Measurements from ENCODE around the gene KIF6.
"Not testable (repeated sequence)": the region's sequence is repeated elsewhere in the genome, so short reads cannot be mapped to it uniquely, and the experiment has no call there.

KIF6 gene

DNA sequence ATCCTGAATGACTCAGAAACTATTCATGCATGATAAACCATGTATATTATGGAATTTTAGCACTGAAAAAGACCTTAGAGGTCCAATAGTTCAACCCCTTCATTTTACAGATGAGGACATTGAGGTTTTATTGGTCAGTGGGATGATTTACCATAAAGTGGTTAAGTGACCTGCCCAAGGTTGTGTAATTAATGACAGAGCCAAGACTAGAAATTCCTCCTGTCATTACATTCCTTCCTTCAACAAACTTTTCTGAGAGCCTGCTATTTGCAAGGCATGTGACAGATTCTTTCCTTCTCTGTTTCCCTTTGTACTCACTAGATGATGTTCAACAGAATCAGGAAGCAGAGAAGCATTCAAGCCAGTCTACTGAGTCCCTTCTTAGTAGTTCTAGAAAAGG, 232.0 kb downstream of the KIF6 start:
- no peak for DNase-seq

DNA sequence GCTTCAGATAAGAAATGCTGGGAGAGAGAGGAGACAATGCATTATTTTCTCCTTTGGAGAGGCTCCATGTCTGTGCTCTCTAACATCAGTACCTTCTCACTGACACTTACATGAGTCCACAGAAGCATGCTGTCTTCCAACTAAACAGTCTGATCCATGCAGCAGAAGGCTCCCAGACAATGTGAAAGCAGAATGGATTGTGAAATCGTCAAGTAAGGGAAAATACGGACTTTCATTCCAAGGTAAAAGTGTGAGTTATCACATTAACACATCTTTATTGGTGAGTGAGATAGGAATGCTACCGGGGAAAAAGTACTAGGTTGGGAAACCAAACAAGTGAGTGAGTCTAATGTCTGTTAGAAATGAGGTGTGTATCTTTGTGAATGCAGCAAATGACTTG, 235.1 kb downstream of the KIF6 start:
- DNase-seq = no peak

DNA sequence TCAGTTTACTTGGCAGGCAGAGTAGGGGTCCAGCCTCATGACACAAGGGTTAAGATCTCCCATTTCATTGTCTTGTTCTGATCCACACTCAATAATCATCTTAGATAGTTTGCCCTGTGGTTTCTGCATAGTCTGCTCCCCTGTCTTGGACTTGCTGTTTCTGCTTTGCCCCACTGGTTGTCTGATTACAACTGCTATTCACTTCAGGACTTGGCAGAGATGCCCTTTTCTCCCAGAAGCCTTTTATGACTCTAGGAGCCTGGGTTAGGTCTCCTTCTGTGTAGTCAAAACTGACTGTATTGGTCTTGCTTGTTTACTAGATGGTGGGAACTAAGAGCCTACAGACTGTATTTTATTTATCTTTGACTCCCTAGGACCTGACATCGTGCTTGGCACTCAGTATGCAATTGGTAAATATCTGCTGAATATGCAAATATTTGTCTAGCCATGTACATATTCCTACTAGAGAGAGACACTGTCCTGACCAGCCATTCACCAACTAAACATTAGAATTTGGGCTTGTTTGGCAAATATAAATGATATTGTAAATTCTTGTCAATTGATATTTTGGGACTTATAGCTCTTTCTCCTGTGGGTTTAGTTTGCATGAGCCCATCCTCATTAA, 236.8 kb downstream of the KIF6 start:
- no peak for DNase-seq

DNA sequence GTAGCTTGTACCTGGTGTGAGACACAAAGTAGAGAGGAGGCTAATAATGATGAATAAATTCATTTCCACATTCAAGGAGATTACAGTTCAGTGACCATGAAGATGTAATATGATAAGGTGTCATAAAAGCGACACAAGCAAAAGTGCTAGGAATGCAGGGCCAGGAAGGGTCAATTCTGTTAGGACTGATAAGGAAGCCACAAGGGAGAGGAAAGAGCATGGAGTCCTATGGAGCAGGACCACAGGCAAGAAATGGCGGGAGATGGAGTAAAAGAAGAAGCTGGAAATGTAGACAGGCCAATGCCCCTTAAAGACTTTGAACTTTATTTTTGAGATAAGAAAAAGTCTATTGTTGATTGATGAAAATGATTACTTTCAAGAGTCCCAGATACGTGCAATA, 240.9 kb downstream of the KIF6 start:
- DNase-seq = no peak

DNA sequence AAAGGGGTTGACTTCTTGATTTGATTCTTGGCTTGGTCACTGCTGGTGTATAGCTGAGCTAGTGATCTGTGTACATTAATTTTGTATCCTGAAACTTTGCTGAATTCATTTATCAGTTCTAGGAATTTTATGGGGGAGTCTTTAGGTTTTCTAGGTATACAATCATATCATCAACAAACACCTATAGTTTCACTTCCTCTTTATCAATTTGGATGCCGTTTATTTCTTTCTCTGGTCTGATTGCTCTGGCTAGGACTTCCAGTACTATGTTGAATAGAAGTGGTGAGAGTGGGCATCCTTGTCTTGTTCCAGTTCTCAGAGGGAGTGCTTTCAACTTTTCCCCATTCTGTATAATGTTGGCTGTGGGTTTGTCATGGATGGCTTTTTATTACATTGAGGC, 245.4 kb downstream of the KIF6 start:
- DNase-seq = not testable (repeated sequence)

DNA sequence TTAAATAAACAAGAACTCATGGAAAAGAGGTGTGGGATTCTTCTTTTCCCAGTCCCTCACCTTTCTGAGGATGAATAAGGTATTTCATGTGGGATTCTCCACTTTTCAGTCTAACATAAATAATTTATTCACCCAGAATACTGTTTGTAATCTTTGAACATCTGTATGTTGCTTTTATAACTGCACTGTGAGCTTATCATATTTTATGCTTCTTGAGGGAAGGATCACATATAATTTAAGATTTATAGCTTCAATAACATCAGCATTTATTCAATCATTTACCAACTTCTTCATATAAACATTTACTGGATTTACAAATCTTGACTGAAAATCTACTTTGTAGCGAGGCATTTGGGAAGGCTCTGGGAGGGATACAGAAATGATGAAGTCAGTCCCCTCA, 248.5 kb downstream of the KIF6 start:
- no peak for DNase-seq

DNA sequence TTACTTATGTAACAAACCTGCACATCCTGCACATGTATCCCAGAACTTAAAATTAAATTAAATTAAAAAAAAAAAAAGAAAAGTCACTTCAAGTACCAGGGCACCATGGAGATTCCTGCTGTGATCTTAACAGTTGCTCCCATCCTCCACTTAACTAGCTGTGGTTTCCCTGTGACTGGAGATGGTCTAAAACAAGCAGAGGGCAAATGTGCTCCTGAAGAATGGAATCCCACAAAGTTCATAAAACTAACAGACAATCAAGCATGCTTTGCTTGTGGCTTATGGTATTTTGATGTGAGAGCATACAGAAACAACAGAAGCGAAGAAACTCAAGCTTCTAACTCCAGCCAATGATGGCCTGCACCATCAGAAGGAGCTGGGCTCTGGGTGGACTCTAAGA, 249.1 kb downstream of the KIF6 start:
- no peak for DNase-seq

DNA sequence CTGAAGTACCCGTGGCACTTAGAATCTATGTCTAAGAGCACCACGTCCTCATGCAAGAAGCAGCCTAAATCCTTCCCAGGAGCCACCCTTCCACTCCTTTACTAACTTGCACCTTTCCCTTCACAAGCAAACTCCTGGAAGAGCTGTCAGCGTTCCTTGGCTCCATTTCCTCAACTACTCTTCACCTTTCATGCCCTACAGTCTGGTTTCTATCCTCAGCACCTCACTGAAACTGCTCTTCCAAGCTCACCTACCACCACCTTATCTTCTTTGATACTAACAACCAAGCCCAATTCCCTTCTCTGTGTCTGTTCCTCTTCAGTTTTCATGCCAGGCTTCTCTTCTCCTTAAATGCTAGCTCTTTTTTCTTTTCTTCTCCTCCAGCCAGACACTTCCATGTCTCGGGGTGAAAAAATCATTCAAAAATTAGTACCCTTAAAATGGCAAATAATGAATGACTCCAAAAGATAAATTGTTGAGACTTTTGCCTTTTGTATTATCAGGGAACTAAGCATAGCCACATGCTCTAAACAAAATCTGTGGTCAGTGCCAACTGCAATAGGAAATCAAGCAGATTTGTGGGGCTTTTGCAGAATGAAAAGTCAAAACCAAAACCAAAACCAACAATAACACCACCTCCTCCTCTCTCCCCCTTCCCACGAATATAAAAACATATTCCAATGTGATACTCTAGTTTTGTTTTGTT, 253.1 kb downstream of the KIF6 start:
- DNase-seq = no peak

DNA sequence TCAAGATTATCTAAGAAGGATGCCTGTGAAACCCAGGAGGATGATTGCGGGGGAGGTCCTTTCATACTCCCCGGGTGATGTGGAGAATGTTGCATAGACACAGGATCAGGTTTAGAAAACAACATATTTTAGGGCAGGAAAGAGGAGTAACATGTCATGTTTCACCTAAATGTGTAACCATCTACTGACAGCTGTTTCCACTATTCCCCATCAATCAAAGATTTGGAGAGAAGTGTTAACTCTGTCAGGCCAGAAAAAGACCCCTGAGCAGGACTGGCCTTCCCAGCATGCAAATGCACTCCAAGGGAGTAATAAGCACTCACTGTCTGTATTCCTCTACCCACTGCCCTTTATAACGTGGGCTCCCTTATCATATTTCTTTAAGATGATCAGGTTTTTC, 254.7 kb downstream of the KIF6 start:
- DNase-seq = no peak

DNA sequence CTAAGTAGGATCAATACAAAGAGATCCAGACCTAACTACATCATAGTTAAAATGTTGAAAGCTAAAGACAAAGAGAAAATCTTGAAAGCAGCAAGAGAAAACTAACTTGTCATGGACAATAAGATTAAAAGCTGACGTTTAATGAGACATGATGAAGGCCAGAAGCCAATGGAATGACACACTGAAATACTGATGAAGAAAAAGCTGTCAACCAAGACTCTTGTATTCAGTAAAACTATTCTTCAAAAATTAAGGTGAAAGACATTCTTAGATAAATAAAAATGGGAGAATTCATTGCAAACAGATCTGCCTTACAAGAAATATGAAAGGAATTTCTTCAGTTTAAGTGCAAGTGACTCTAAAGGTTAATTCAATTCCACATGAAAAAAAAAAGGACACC, 256.8 kb downstream of the KIF6 start:
- DNase-seq = no peak

DNA sequence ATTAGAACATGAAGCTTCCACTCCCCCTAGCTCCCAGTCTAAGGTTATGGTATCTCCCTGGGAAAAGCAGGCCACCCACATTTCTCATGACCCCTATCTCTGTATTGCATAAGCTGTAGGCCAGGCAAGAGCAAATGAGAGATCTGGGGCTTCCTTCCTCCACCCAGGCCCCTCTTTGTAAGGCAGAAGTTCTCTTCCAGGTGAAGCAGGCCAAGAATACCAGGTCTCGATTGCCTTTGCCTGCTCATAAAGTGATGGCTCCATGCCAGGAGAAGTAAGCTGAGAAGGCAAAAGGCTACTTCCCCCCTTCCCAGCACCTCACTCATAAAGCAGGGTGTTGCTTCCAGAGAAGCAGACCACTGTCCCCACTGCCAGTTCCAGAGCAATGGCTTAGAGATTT, 258.6 kb downstream of the KIF6 start:
- DNase-seq = no peak

DNA sequence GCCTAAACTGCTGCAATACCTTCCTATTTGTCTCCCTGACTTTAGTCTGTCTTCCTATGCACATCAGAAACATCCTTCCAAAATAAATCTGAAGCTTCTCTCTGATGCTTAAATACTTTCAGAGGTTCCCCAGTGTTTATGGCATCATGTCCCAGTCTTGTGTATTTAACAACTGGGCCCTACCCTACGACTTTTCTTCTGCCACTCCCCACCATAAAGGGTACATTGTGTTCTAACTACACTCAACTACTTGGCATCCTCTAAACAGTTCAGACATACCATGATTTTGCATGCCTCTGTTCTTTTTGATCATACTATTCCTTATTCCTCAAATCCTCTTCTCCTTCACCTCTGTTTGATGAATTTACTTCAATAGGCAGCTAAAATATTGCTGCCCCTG, 259.7 kb downstream of the KIF6 start:
- DNase-seq = no peak

DNA sequence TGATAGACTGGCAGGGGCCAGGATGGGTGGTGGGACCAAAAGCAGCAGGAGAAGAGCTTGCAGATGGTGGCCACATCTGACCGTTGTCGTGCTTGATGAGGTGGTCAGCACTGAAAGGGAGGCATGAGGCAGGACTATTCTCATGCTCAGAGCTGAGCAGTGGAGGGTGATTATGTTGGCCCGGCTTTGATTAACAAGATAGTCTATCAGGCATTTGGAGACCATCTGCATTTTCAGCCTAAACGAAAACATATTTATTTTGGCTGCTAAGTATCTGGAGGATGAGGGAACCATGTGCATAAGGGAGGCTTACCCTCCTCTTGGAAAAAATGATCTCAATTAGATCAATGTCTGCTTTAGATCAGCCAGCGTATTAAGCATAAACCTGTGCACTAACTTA, 261.1 kb downstream of the KIF6 start:
- no peak for DNase-seq

DNA sequence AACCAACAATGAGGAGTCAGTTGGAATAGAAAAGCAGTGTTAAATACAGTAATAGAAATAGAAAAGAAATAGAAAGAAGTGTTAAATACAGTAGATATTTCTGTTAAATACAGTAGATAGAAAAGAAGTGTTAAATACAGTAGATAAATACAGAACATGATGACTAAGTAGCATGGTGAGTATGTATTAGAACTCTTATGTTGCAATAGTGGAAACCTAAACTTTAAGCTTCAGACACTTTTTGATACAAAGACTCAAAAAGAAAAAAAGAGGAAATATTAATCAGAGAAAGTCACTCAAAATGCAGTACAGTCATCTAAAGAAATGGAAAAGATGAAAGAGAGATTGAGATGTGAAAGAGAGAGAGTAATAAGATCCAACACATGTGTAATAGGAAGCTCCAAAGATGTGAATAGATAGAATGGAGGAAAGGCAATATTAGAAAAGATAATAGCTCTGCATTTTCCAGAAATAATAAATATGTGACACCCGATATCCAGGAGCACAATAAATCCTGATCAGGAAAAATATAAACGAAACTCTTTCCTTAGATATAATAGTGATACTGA, 271.2 kb downstream of the KIF6 start:
- no peak for DNase-seq

DNA sequence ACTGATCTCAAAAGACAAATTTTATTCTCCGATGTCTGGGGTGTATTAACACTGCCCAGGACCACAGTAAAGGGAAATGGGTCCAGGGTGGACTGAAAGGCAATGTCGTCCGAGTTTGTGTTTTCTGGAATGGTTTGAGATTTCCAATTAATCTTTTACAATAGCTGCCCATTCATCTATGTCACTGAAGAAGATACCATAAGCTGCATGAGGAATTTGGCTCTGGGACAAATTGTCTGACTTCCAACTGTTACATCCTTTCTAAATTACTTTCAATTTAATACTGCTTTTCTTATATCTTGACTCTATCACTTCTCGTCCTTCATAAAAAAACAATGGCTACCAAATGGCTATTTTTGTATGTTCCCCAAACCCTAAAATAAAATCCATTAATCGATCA, 272.0 kb downstream of the KIF6 start:
- no peak for DNase-seq

DNA sequence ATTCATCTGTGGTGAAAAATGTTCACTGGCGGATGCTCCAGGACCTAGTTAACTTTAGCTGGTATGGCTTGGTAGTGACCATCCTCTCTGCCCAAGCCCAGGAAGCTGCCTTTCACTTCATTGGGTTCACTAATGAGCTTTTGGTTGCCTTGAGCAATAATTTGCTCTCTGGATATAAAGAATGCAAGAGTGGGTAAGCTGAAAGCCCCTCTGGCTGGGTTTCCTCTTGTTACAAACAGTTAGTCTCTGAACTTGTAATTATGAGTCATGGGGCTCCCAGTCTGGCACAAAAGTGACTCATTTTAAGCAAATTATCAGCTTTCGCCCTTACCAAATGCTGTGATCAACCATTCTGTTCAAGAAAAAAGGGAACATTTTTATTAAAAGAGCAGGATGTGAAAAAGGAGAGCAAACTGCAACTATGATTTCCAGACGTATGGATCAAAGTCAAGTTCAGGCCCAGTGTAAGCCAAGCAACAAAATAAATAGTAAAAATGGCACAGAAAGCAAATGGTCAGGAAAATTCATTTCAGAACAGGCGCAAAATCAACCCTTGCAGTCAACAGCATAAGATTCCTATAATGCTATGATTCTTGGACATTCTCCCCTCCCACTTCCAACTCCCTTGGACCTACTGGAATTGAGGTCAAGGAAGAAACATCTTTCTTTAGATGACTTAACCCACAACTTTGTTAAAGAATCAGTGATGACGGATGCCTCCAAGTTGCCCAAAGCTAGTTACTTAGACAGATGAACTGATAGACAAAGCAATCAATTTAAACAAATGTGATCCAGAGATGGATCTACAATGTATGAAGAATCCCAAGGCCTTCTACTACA, 272.7 kb downstream of the KIF6 start:
- no peak for DNase-seq

DNA sequence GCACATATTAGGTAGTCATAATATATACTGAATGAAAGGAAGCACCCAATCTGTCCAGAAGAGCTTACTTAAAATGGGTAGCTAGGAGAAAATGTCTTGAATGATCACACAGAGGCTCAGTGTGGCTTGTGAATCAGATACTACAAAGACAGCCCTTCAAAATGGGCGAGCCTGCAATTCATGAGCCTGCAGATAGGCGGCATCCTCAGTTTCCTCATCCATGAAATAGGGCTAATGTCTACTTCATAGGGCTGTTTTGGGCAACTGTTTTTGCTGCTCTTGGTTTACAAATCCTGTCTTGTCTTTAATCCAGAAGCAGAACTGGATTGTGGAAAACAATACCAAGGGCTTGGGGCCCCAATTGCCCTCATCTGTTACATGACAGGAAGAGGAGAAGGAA, 273.4 kb downstream of the KIF6 start:
- DNase-seq = no peak

DNA sequence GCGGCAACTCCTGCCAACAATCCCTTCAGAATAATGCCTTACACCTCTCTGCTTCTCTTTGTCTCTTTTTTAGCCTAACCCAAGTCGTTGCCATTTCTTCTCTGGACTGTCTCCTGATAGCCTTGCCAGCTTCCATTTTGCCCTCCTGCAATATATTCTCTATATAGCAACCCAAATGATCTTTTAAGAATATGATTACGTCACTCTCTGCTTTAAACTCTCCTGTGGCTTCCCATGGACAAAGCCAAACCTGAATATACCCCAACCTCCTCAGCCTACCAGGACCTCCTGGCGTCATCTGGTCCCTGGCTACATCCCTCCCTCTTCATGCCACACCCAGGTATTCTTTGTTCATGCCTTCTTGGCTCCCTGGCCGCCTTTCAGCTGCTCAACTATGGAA, 276.2 kb downstream of the KIF6 start:
- DNase-seq = no peak

DNA sequence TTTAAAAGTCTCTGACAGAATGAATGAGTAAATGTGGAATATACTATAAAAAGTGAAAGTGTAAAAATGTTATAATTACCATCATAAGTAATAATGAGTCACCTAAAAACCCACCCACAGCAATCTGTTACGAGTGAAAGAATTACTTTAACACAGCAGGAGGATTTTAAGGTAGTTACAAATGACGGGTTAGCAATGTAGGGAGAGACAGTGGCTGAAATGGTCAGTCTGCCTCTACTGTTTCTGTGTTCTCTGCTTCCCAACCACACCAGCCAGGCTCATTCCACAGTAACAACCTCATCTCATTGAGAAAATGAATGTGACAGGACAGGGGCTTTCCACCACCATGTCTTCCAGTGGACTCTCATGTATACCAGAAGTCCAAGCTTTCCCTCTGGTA, 278.3 kb downstream of the KIF6 start:
- DNase-seq = no peak

DNA sequence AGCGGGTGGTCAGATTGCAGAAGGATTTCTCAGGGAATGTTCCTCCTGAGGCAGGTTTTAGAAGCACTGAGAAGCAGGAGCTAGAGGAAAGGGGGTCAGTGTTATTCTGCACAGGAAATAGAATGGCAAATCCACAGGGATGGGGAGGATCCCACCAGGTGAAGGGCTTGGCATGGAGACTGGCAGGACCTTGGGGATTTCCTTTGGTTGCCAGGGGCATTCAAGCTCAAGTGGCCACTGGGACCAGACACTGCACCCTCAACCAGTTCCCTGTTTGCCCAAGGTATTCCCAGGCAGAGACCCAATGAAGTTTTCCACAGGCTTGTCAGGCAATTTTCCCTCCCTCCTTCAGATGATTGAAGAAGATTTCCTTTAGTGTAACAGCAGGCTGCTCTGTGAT, 279.5 kb downstream of the KIF6 start:
- no peak for DNase-seq

DNA sequence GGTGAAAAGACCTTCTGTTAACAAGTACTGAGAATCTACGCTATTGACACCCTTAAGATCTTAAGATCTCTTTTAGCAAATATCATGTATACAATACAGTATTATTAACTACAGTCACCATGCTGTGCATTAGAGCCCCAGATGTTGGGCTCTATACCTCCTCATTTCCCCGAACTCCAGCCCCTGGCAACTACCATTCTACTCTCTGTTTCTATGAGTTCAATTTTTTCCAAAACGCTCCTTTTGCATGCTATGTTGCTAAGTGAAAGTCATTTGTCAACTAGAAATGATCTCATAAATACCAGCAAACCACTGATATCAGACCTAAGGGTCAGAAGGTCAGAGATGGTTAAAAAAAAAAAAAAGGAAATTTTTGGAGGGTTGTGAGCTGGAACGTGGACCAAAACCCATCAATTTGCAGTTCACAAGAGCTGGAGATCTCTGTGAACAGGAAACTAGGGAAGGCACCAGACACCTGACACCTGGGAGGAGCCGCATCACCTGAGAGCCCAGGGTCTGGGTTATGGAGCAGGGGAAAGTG, 280.7 kb downstream of the KIF6 start:
- DNase-seq = no peak

DNA sequence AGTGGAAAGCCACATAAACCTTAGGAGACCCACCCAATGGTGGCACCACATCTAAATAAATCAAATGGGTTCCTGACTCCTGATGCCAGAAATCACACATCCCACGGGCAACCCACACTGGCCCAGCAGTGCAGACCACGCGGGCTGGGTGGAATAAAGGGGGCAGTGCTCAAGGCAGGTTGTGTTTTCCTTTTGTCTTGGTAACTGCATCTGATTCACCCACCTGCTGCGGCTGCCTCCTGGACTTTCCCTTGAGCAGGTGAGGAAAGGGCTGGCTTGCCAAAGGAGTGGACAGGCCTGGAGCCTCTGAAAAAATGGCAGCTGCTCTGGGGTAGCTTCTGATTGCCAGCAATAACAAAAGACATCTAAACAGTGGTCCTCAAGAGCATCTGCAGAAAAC, 283.2 kb downstream of the KIF6 start:
- DNase-seq = no peak

DNA sequence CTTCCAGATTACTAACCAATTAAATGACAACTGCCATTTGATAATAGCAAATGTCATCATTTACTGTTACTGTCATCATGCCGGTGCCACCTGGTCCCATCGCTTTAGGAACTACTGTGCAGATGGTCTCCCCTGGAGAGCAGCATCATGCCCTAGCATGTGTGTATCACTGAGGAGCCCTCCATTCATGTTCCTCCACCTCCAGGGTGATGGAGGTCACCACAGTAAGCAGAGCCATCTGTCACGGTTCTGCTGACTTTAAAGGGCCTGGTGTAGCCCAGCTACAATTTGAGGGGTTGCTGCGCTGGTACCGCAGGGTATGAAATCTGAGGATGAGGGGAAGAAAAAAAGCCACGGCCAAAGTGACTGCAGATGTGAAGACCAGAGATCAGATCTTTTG, 283.9 kb downstream of the KIF6 start:
- no peak for DNase-seq

DNA sequence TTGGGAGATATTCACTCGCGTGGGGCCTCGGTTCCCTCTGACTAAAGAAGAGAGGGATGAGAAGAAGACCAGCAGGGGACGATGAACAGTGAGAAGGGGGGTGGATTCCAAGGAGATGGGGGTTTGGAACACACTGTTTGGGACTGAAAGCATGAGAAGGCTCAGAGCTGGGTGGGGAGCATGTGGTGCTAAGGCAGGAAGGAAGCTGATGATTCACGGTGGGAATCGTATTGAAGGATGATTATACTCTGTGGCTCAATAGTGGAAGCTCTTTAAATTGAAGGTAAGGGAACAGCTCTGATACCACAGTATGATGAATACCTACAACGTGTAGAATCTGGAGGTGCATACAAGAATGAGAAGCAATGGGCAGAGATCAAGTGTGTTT, 285.2 kb downstream of the KIF6 start:
- no peak for DNase-seq

Measured in NCI-H774 (cell line).